GM19099 (cell line): ENCODE data around the gene CYB5D1.

ENCODE experiments used
- POLR2A ChIP-seq: IDR thresholded peaks from 3 replicates; pipeline ENCODE4 v1.6.1; 2011; ENCODE audit warnings: low read depth; ENCODE audit not compliant: insufficient read length; ENCODE audit errors: extremely low read depth

The CYB5D1 gene

GRCh38 chr17:7839190-7839875, 18.5 kb upstream of the CYB5D1 start:
- no peak for TF ChIP-seq POLR2A

- TF ChIP-seq POLR2A: no peak
These were observed 17.9 kb upstream of the CYB5D1 start for GRCh38 chr17:7839876-7840261.

- TF ChIP-seq POLR2A: no peak
These were observed 17.4 kb upstream of the CYB5D1 start for GRCh38 chr17:7840441-7840840.

- TF ChIP-seq POLR2A: no peak
These were observed 16.9 kb upstream of the CYB5D1 start for GRCh38 chr17:7840875-7841274.

- peak; percentile 25 for TF ChIP-seq POLR2A
These were observed 16.3 kb upstream of the CYB5D1 start for GRCh38 chr17:7841396-7841914.

- no peak for TF ChIP-seq POLR2A
These were observed 15.9 kb upstream of the CYB5D1 start for GRCh38 chr17:7841915-7842379.

GRCh38 chr17:7842380-7843256, 15.2 kb upstream of the CYB5D1 start:
- TF ChIP-seq POLR2A: peak; percentile 78

GRCh38 chr17:7843257-7843535, 14.6 kb upstream of the CYB5D1 start:
- TF ChIP-seq POLR2A: no peak

GRCh38 chr17:7843536-7844291, 14.1 kb upstream of the CYB5D1 start:
- TF ChIP-seq POLR2A: peak; percentile 62

- TF ChIP-seq POLR2A: peak; percentile 36
These were observed 13.3 kb upstream of the CYB5D1 start for GRCh38 chr17:7844292-7845154.

GRCh38 chr17:7845359-7846062, 12.3 kb upstream of the CYB5D1 start:
- no peak for TF ChIP-seq POLR2A

GRCh38 chr17:7846063-7846735, 11.6 kb upstream of the CYB5D1 start:
- no peak for TF ChIP-seq POLR2A
